HCT116 (cell line): ENCODE data around the gene NPEPL1.

Experiments used
- CBX3 ChIP-seq: IDR thresholded peaks from 2 replicates; pipeline ENCODE4 v1.6.1; 2012; ENCODE audit warnings: low read depth
- SP1 ChIP-seq: IDR thresholded peaks from 2 replicates; pipeline ENCODE4 v1.6.1; 2012; ENCODE audit warnings: low read depth
- YY1 ChIP-seq: IDR thresholded peaks from 2 replicates; pipeline ENCODE4 v1.6.1; 2011; ENCODE audit warnings: low read length, low read depth, moderate library complexity, mild to moderate bottlenecking; ENCODE audit not compliant: insufficient replicate concordance; ENCODE audit errors: extremely low read depth

- TF ChIP-seq CBX3 (no peak), SP1 (no peak), YY1 (no peak)
These were observed 624 bp upstream of the NPEPL1 start for GRCh38 chr20:58691773-58692578.
